Endothelial cell of umbilical vein (primary cell): ENCODE measurements around the gene USP35. TPM values are rescaled to one million over a fixed set of nuclear protein-coding genes. Genes with fewer than 3 reads are reported as not detected.

ENCODE experiments used
- BruUV-seq: library from RNA; stranded (reverse); fragments of 400-500 nt; replicated peaks from 2 replicates; lab custom pipeline; 2021; lab: Mats Ljungman, UMichigan
- CTCF ChIA-PET: fragments of 300-600, 350-600 bp; sonication (Branson Sonifier 250); formaldehyde crosslinking; loops from one replicate; lab custom pipeline; 2021; ENCODE audit warnings: antibody characterized with exemption, inconsistent platforms; lab: Charles Lee
- POLR2A ChIA-PET: fragments of 300-600, 350-600 bp; sonication (Branson Sonifier 250); formaldehyde crosslinking; loops from one replicate; lab custom pipeline; 2021; ENCODE audit warnings: antibody characterized with exemption, inconsistent platforms; lab: Charles Lee
- DNase-seq: peaks from one replicate; pipeline ENCODE4 v3.0.0-alpha.2; 2011; ENCODE audit warnings: low read depth, low spot score
- FAIRE-seq: peaks from 2 replicates; lab custom pipeline; 2011; peaks lifted over from hg19 to GRCh38; lab: Jason Lieb, UNC
- H2AFZ ChIP-seq: 2 replicates; pipeline ENCODE4 v1.6.0; 2012; ENCODE audit warnings: low read depth, low read length, control low read depth, inconsistent platforms
- H3K27ac ChIP-seq: 2 replicates; pipeline ENCODE4 v1.5.1; 2011; ENCODE audit warnings: low read depth, mild to moderate bottlenecking, control low read depth, low read length, moderate library complexity; ENCODE audit not compliant: insufficient read depth
- H3K27me3 ChIP-seq, 2 experiments: 2 replicates each; pipeline versions ENCODE4 v1.6.0 to v1.6.1; 2011; ENCODE audit warnings: low read length in 2 of 2, mixed read lengths in 1 of 2; ENCODE audit not compliant: control insufficient read depth in 2 of 2, insufficient read depth in 2 of 2
- H3K36me3 ChIP-seq, 2 experiments: 2 replicates in 1 of 2; 3 replicates in 1 of 2; pipeline ENCODE4 v1.5.1; 2011; ENCODE audit warnings: low read length in 2 of 2, mild to moderate bottlenecking in 1 of 2, moderate library complexity in 1 of 2; ENCODE audit not compliant: control insufficient read depth in 2 of 2, insufficient read depth in 2 of 2; ENCODE audit errors: extremely low read depth in 1 of 2
- H3K4me1 ChIP-seq: 3 replicates; pipeline ENCODE4 v1.5.1; 2011; ENCODE audit warnings: mild to moderate bottlenecking, low read length; ENCODE audit not compliant: control insufficient read depth, insufficient read depth; ENCODE audit errors: extremely low read depth
- H3K4me2 ChIP-seq: 2 replicates; pipeline ENCODE4 v1.6.1; 2011; ENCODE audit warnings: low read length, control low read depth, mixed read lengths; ENCODE audit not compliant: insufficient read depth
- H3K4me3 ChIP-seq, 3 experiments: fragments of 200-600 bp in 1 of 3; sonication (generic), shearing (Covaris generic) in 1 of 3; replicated peaks in 1 of 3; 2 replicates each; pipeline ENCODE4 v1.5.1; 2011 to 2016; ENCODE audit warnings: control low read depth in 3 of 3, low read length in 3 of 3, mild to moderate bottlenecking in 2 of 3, inconsistent platforms in 1 of 3, low read depth in 1 of 3, moderate library complexity in 1 of 3; ENCODE audit not compliant: insufficient read depth in 1 of 3
- H3K79me2 ChIP-seq: 2 replicates; pipeline ENCODE4 v1.6.0; 2012; ENCODE audit warnings: low read length, inconsistent platforms; ENCODE audit not compliant: control insufficient read depth, insufficient read depth
- H3K9ac ChIP-seq: replicated peaks from 2 replicates; pipeline ENCODE3; 2011; ENCODE audit warnings: low read length, control low read depth; ENCODE audit not compliant: insufficient read depth; ENCODE audit errors: extremely low read depth
- H3K9me1 ChIP-seq: replicated peaks from 3 replicates; pipeline ENCODE4 v1.6.0; 2011; ENCODE audit warnings: mild to moderate bottlenecking, low read length; ENCODE audit not compliant: control insufficient read depth, insufficient read depth; ENCODE audit errors: extremely low read depth
- H3K9me3 ChIP-seq: replicated peaks from 2 replicates; pipeline ENCODE4 v1.5.1; 2012; ENCODE audit warnings: low read length, inconsistent platforms; ENCODE audit not compliant: control insufficient read depth, insufficient read depth
- H4K20me1 ChIP-seq: replicated peaks from 2 replicates; pipeline ENCODE3; 2011; ENCODE audit warnings: mild to moderate bottlenecking, low read length; ENCODE audit not compliant: control insufficient read depth, insufficient read depth; ENCODE audit errors: extremely low read depth
- EZH2 ChIP-seq: IDR thresholded peaks from 2 replicates; pipeline ENCODE4 v1.6.1; 2012; ENCODE audit warnings: borderline replicate concordance, low read depth, mild to moderate bottlenecking, moderate library complexity, low read length, inconsistent platforms; ENCODE audit not compliant: severe bottlenecking
- FOS ChIP-seq: IDR thresholded peaks from 2 replicates; pipeline ENCODE4 v1.6.1; 2011; ENCODE audit warnings: mild to moderate bottlenecking, low read length, moderate library complexity, borderline replicate concordance; ENCODE audit not compliant: insufficient read depth
- GATA2 ChIP-seq: IDR thresholded peaks from 2 replicates; pipeline ENCODE4 v1.7.0; 2011; ENCODE audit warnings: low read depth, mild to moderate bottlenecking, moderate library complexity, mixed read lengths, low read length; ENCODE audit not compliant: insufficient read length, insufficient read depth
- MYC ChIP-seq: IDR thresholded peaks from one replicate; pipeline ENCODE4 v1.6.1; 2011; ENCODE audit warnings: mild to moderate bottlenecking, low read depth, low read length
- POLR2A ChIP-seq: IDR thresholded peaks from 2 replicates; pipeline ENCODE4 v1.6.1; 2012; ENCODE audit warnings: low read depth, mild to moderate bottlenecking, control low read depth, low read length
- POLR2AphosphoS5 ChIP-seq: IDR thresholded peaks from 2 replicates; pipeline ENCODE4 v1.6.1; 2012; ENCODE audit warnings: low read depth, mild to moderate bottlenecking, control low read depth, low read length, moderate library complexity; ENCODE audit not compliant: insufficient read depth
- dilution Hi-C: fragments of 300-500 bp; cut with MboI; formaldehyde crosslinking; loops from one replicate; pipeline ENCODE4 v1.15.0; 2019; ENCODE audit warnings: low sequenced_read_pairs; ENCODE audit not compliant: extremely low pct_ligation_motif_present
- intact Hi-C: fragments of 100-400 bp; cut with micrococcal nuclease; formaldehyde crosslinking; loops from one replicate; pipeline ENCODE4 v1.10.0; 2022
- polyA plus RNA-seq, 4 experiments: library from polyadenylated mRNA; depleted of rRNA in 3 of 4; stranded (reverse) in 3 of 4; unstranded in 1 of 4; fragments of >200 nt; gene quantifications; 2 replicates each; pipeline versions ENCODE4 v1.2.1 to v1.2.3, GENCODE V29; 2011 to 2012; ENCODE audit warnings: missing spikeins in 1 of 4
- total RNA-seq: library from RNA; stranded (reverse); gene quantifications from 2 replicates; pipeline ENCODE4 v1.2.3, GENCODE V29; 2021
- TF ChIP-seq, protein P1 (sequence below), 2 donors: IDR thresholded peaks; 1 replicate in 1 of 2; 2 replicates in 1 of 2; pipeline ENCODE4 v1.5.1; 2011; ENCODE audit warnings: low read length in 2 of 2, mild to moderate bottlenecking in 2 of 2, moderate library complexity in 2 of 2, control low read depth in 1 of 2, inconsistent platforms in 1 of 2, low read depth in 1 of 2; ENCODE audit not compliant: insufficient read depth in 1 of 2; ENCODE audit errors: extremely low read depth in 1 of 2
- TF ChIP-seq, protein P2 (sequence below): IDR thresholded peaks from 2 replicates; pipeline ENCODE4 v1.6.1; 2011; ENCODE audit not compliant: insufficient read depth, insufficient read length

Gene USP35
- total and polyA plus RNA-seq, 2 donors (not counting 3 experiments of a cell fraction or from before 2014, with no cell fraction given): 8.9 to 12.4 TPM

DNA sequence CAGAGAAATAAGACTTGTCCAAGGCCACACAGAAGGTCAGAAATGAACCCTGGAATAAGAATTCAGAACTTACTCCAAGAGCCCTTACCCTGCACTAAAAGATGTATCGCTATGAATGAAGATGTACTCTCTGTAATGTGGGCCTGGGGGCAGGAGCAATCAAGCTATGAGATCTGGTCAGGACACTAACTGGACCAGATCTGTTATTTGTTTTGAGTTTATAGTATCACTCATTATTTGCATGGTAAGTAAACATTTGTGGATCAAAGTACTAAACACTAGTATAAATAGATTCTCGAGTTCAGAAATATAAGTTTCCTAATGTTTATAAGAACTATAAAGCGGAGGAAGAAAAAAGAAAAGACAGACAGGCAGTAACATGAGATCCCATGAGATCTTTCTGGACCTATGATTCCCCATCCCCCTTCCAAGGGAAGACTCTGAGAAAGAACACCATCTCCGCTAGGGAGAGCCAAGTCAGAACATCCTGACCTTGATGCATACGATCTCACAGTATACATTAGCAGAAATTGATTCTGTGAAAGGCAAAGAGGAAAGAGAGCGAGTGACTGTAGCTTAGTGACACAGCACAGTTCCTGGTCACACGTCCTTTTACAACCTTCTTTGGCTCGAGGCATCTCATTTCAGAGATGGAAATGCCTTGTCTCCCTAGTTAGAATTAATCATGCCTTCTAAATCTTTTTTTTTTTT lies 71.2 kb downstream of the USP35 start:
- H3K27ac ChIP-seq: no peak overlapping the region
- no peak overlapping the region for H3K4me2 ChIP-seq
- no peak overlapping the region for H2AFZ ChIP-seq
- no peak for DNase-seq
- H3K9me1 ChIP-seq: peaks cover 2% of the 10 kb centered on the region
- H4K20me1 ChIP-seq: no peaks in the 10 kb centered on the region
- no peak overlapping the region for H3K9ac ChIP-seq
- dilution Hi-C loops (no loop called here), intact Hi-C loops (no loop called here)
- no peaks in the 10 kb centered on the region for H3K36me3 ChIP-seq
- peaks cover 14% of the 10 kb centered on the region for H3K4me1 ChIP-seq
- no peak overlapping the region for H3K4me3 ChIP-seq
- H3K9me3 ChIP-seq: no peaks in the 10 kb centered on the region
- H3K27me3 ChIP-seq: no peaks in the 10 kb centered on the region
- H3K79me2 ChIP-seq: peaks cover 8% of the 10 kb centered on the region
- ChIA-PET POLR2A (no interaction called here), CTCF (interaction anchor here (1.1 to 2.2 kb wide), 3 partner anchors 8 to 305 kb away, joined by 3 to 7 read pairs (median 4); no protein-coding TSS in a partner anchor)
- TF ChIP-seq, protein P1, sequence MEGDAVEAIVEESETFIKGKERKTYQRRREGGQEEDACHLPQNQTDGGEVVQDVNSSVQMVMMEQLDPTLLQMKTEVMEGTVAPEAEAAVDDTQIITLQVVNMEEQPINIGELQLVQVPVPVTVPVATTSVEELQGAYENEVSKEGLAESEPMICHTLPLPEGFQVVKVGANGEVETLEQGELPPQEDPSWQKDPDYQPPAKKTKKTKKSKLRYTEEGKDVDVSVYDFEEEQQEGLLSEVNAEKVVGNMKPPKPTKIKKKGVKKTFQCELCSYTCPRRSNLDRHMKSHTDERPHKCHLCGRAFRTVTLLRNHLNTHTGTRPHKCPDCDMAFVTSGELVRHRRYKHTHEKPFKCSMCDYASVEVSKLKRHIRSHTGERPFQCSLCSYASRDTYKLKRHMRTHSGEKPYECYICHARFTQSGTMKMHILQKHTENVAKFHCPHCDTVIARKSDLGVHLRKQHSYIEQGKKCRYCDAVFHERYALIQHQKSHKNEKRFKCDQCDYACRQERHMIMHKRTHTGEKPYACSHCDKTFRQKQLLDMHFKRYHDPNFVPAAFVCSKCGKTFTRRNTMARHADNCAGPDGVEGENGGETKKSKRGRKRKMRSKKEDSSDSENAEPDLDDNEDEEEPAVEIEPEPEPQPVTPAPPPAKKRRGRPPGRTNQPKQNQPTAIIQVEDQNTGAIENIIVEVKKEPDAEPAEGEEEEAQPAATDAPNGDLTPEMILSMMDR (IDR thresholded peaks at IDR 0.05; ENCODE audit: extremely low read depth in 1 of 2, insufficient read depth in 1 of 2, low read depth in 1 of 2, low read length in 2 of 2): no peak
- no peak for TF ChIP-seq EZH2
- TF ChIP-seq, protein P2, sequence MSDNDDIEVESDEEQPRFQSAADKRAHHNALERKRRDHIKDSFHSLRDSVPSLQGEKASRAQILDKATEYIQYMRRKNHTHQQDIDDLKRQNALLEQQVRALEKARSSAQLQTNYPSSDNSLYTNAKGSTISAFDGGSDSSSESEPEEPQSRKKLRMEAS: no peak
- TF ChIP-seq POLR2A: no peak
- no peak for TF ChIP-seq POLR2AphosphoS5
- no peak for TF ChIP-seq GATA2
- TF ChIP-seq FOS: no peak
- no peak for TF ChIP-seq MYC
- no peak for FAIRE-seq
- no TSS peak for BruUV-seq
